ENCODE results near the gene RENBP.

The RENBP gene

GRCh38 chrX:153955228-153955732 lies 10.8 kb upstream of the RENBP start:
- no peak for DNase-seq

GRCh38 chrX:153954558-153955227 lies 10.2 kb upstream of the RENBP start:
- no peak for DNase-seq

GRCh38 chrX:153953892-153954557 lies 9.6 kb upstream of the RENBP start:
- DNase-seq: no peak

GRCh38 chrX:153953342-153953830 lies 8.9 kb upstream of the RENBP start:
- DNase-seq: peak; percentile 58

GRCh38 chrX:153952373-153953026 lies 8.1 kb upstream of the RENBP start:
- no peak for DNase-seq

GRCh38 chrX:153951683-153952372 lies 7.4 kb upstream of the RENBP start:
- no peak for DNase-seq

- DNase-seq: no peak
These were observed 5.7 kb upstream of the RENBP start for GRCh38 chrX:153950127-153950526.

- DNase-seq: peak; percentile 21
These were observed 4.7 kb upstream of the RENBP start for GRCh38 chrX:153948847-153949805.

- DNase-seq: no peak
These were observed 3.6 kb upstream of the RENBP start for GRCh38 chrX:153948002-153948466.

- DNase-seq: peak; percentile 41
These were observed 2.7 kb upstream of the RENBP start for GRCh38 chrX:153947009-153947769.

- no peak for DNase-seq
These were observed 1.8 kb upstream of the RENBP start for GRCh38 chrX:153945956-153946943.

- no peak for DNase-seq
These were observed 332 bp upstream of the RENBP start for GRCh38 chrX:153944800-153945150.

GRCh38 chrX:153941336-153942252 lies 2.8 kb downstream of the RENBP start:
- DNase-seq: no peak

GRCh38 chrX:153939573-153939972 lies 4.9 kb downstream of the RENBP start:
- no peak for DNase-seq

- DNase-seq: no peak
These were observed 6.1 kb downstream of the RENBP start for GRCh38 chrX:153938226-153938786.

GRCh38 chrX:153937056-153937455 lies 7.4 kb downstream of the RENBP start:
- DNase-seq: no peak

- no peak for DNase-seq
These were observed 9.1 kb downstream of the RENBP start for GRCh38 chrX:153935326-153935851.
